ACHN (cell line): Measurements from ENCODE around the gene ELP4.
"Not testable (repeated sequence)": the region's sequence is repeated elsewhere in the genome, so short reads cannot be mapped to it uniquely, and the experiment has no call there.

Source experiments
- DNase-seq: peaks from one replicate; pipeline ENCODE4 v3.0.0-alpha.2; 2015
- in situ Hi-C: cut with HindIII; loops from 2 replicates; pipeline ENCODE4 v1.10.0; 2017; ENCODE audit warnings: low sequenced_read_pairs, low pct_ligation_motif_present, low pct_unique_long_range_greater_than_20kb

ELP4 gene

DNA sequence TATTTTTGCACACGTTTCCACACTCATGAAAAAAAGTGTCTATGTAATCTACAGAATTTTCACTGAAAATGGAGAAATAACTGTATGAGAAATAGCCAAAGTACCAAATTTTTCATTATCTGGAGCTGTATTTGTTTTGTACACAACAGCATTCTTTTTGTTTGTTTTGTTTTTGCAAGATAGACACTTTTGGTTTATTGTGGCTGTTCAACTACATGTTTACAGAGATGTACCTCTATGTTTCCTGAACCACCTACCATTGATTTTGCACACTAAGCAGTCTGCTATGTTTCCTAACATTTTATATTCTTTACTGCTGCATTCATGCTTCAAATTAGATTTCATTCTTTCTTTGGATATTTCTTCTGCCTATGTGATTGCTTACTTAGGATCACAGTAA lies 116.3 kb downstream of the ELP4 start:
- in situ Hi-C loops, result no loop called here
- no peak for DNase-seq

DNA sequence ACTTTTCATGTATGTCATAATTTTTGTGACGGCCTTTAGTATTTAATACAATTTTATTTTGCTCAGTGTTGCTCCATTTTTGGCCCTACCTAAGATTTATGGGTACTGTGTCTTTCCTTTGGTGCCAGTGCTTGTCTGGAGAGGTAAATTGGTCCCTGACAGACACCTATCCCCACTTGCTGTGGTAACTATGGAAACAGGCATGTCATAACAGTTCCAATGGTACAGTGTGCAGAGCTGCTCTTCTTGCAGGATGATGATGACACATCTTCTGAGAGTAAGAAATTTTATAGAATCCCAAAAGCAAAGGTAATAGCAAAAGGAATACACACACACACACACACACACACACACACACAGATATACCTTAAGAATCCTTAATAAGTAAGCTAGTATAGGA lies 118.5 kb downstream of the ELP4 start:
- no peak for DNase-seq
- in situ Hi-C loops, result no loop called here

DNA sequence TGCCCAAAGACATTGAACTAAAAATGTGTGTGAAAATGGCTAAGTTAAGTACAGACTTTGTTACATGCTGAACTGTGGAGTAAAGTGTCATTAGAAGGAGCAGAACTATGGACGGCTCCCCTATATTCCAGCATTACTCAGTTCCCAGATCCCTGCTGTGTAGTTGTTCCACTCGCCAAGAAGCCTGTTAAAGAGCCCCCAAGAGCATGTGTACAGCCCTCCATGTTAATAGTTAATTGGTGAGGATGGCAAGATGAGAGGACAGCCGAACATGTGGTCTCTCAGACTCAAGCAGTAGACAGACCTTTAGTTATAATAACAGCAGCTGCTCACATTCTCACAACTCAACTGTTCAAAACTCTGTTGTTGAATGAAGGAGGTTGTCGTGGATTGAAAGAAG lies 127.4 kb downstream of the ELP4 start:
- in situ Hi-C loops, result no loop called here
- no peak for DNase-seq

DNA sequence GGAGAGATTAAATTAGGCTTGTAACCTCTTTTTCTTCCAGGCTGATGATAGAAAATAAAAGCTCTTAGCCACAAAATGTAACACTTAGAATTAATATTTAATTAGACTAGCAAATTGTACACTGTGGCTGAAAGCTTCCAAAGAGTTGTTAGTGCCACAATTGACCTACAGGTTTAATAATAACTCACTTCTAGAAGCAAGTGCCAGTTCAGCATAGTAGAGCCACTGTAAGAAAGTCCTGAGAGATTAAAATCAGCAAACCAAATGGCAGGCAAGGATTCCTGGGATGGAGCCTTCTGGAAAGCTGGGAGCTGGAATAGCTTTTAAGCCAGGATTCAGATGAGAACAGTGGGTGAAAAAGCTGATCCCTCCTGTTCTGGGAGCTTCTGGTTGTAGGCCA lies 131.0 kb downstream of the ELP4 start:
- no peak for DNase-seq
- in situ Hi-C loops, result no loop called here

DNA sequence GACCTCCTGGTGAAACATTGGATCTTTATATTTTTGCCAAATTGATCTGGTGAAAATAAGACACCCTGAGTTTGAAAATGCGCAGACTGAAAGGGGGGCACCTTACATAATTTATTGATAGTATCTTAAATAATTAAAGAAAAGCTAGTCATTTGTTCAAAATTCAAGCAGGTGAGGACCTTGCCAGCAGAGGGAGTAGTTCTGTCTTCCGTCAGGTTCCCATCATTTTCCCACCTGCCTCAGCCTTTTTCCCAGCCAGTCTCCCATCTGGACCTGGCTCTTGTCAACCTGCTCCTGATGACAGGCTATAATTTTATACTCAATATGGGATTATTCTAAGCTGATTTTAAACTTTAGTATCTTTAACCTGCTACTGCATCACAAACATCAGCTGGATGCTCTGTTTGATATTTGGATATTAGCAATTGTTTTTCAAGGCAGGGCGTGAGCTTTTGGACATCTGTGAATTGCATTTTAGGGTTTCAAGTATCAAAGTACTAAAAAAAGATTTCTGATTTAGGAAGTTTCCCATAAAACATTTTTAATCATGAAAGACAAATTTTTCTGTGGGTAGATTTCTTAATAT lies 132.0 kb downstream of the ELP4 start:
- DNase-seq, result peak; percentile 61
- in situ Hi-C loops, result no loop called here

DNA sequence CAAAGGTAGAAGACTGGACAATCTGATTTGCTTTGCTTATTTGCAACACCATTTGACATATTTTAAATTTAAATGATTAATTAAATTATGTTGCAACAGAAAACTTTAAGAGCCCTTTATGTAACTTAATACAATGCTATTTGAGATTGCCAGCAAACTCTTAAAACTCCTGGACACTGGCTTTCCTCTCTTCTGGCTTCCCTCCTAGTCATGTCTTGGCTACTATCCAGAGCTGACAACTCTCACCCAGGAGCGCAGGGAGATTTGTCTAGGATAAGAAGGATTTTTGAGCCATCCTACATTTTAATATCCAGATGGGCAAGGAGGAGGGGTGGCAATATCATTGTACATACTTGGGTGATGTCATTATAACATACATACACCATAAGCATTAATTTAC lies 134.3 kb downstream of the ELP4 start:
- DNase-seq, result peak; percentile 54

DNA sequence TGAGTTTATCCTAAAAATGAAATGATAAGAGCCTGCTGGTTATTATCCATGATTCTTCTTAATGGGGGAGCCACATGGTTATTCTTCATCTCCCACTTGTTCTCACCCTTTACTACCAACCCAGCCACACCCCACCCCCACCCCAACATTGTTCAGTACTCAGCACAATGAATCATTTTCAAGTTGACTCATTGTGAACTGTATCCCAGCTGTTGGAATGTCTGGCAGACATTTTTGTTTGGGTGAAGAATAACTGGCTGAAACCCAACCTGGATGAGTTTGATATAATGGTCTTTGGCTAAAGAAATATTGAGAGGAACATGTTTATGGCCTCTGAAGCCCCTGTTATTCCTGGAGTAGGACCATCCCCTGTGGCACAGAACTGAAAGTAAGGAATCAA lies 136.2 kb downstream of the ELP4 start:
- peak; percentile 88 for DNase-seq
- in situ Hi-C loops, result no loop called here

More for the DNA sequence above, 134.3 kb downstream of the ELP4 start:
- in situ Hi-C loops, result no loop called here

DNA sequence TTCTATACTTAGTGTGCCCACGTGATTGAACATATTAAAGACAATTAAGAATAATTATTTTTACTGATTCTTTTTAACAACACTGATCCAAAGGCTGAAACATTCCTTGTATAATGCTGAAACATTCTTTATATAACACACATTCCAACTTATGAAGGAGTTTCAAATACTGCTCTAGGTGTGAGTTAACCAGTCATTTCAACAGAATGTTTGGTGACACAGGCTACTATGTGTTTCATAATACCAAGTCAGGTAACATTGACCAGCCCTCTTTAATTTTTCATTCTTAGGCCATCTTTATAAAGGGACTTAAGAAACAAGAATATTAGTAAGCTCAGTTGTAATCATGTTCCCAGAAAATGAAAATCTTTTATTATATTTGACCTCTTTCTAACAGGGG lies 136.6 kb downstream of the ELP4 start:
- in situ Hi-C loops, result no loop called here
- DNase-seq, result no peak

DNA sequence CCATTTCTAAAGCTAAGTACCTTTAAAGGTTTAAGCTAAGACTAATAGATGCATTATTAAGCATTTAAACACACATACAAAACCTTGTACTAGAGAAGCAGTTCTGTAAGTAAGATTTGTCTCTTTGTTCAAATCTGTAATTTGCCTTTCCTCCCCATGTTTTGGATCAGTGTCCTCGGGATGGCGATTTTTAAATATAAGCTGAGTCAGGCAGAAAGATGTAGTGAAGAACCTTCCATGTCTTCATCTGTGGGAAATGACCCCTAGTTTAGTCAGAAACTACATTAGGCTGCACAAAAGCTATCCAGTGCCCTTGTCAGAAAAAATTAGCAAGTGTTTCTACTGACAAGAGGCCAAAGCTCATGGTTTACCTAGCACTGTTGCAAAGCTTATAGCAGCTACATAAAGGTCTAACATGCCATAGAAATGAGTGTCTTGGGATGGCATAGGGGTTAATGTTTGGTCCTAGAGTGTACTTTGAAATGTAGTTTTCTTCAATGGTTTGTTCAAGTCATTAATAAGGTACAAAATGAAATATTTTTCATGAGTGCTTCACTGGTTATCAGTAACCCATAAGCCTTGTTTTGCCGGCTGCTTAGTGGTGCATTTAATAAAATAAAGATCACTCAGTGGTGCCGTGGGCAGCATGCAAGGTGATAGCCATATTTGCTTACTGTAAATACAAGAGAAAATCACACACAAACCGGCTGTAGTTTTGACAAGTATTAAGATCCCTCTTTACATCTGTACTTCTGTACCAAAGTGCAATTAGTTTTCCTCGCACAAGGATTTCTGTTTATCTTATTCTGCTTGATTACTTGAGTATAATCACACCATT lies 139.8 kb downstream of the ELP4 start:
- DNase-seq, result no peak
- in situ Hi-C loops, result no loop called here

DNA sequence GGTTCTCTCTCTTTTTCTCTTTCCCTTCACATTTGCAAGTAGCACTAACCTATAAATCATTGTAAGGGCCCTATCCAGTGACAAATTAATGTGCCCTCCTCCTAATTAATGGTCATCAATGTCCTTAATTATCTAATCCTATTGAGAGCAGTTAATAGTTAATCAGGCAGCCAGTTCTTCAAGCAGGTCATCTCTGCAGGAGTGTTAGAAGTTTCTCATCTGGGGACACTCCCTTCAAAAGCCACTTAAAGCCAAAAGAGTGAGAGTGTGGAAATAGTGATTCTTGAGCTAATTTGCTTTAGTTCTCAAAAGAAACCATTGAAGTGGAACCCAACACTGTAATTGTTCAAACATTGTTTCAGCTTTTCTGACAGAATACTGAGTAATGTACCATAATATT lies 141.6 kb downstream of the ELP4 start:
- DNase-seq, result no peak
- in situ Hi-C loops, result no loop called here

DNA sequence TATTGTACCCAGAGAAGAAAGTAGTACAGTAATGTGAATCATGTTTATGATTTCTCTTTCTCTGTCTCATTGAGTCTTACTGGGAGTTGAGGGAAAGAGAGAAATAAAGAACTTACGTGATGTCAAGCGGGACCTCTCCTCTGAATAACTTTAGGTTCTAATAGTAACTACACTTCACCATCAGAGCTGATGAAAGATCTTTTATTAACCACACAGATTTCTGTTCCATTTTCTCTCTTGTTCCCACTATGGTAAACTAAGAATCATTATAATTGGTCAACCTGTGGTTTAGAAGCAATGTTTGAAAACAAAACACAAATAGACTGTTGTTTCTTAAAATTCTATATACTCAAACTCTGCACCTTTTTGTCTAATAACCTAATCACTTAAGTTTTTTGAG lies 142.3 kb downstream of the ELP4 start:
- in situ Hi-C loops, result no loop called here
- DNase-seq, result no peak

DNA sequence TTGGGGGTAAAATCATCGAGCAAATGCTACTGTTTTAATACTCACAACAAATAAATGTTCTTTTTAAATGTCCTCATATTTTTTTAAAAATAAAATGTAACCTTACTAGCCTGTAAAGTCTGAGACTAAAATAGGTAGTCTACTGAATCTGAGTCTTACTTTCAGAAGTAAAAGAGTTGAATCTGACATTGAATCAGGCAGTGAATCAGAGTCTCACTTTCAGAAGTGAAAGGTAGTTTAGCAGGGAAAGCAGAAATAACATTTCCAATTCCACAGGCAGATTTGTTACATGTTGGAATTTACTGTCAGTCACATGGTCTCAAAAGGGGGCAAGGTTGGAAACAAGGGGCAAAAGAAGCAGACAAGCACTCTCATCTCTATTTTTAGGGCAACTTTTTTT lies 143.0 kb downstream of the ELP4 start:
- in situ Hi-C loops, result no loop called here
- DNase-seq, result no peak

DNA sequence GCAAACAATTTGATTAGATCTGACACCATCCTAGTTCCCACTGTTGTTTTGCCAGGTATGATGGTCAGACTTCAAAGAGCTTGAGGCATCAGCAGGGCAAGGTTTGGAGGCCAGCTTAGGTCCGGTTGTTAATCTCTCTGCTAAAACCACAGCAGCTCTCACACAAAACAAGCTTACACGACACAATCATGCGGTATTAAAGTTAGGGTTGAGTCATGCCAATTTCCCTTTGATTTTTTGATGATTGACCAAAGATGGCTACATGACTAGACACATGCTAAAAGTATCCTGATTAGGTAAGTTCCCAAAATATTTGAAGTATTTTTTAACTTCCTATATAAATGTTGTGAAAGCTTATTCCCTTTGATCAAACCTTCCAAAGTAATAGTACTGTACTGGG lies 145.9 kb downstream of the ELP4 start:
- DNase-seq, result peak; percentile 90
- in situ Hi-C loops, result no loop called here

DNA sequence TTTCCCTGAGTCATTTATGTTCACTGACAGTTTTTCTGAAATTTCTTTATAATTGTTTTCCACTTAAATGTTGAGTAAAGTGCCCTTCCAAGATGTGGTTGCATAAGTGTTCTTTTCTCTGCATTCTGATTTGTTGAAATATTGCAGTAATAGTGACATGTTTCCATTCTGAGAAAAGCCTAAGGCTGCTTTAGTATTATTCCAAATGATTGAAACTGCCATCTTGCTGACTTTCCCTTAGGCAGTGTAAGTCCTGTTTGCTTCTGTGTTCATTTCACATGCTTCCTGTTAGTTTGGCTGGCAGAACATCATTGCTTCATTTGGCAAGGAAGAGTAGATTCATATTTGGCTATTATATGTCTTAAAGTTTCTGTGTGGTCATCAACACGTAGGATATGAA lies 146.5 kb downstream of the ELP4 start:
- DNase-seq, result peak; percentile 43
- in situ Hi-C loops, result no loop called here

DNA sequence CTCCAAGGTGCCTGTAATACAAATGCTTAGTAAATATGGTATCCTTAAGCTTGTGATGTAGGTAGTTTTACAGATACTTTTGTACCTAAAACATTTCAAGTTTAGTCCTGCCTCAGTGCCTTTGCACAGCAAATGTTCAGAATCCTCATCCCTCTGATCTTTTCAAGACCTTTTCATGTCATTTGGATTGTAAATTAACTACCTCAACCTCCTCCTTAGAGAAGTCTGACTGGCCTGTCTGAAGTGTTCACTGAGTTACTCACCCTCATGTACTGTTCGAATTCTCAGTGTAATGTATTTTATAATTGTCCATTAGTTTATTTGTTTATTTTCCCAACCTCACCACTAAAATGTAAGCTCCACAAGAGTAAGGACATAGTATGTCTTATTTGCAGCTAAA lies 147.5 kb downstream of the ELP4 start:
- DNase-seq, result peak; percentile 50
- in situ Hi-C loops, result no loop called here

DNA sequence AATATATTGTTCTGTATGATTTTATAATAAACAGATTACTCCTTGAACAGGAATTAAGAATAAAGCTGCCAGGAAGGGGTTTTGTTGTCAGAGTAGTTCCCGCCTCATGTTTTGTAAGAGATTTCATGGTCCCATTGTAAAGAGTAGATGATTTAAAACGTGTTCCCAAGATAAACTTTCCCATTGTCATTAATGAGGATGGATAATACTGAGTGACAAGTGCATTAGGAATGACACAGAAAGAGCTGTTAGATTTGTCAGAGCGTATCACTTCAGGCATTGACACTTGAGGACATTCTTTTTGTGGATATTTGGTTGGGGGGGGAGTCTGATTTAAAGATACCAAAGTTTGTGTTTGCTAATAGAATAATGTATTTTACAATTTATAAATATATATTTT lies 154.6 kb downstream of the ELP4 start:
- in situ Hi-C loops, result no loop called here
- DNase-seq, result no peak

DNA sequence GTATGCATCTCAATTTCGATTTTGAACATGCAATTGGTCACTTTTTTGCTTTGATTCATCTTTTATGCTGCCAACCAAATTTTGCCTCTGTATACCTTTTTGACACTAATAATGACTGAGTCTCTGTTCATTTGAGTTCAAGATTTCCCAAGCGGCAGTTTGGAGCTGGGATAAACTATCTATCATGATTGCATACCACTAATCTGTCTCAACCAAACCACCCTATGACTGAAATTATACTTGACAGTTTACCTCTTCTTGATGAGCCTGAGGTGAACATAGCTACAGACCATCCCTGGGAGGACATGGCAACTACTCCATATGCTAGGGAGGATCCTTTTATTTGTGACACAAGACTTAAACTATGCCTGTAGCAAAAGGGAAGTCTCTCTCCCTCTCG lies 155.4 kb downstream of the ELP4 start:
- DNase-seq, result no peak
- in situ Hi-C loops, result no loop called here

DNA sequence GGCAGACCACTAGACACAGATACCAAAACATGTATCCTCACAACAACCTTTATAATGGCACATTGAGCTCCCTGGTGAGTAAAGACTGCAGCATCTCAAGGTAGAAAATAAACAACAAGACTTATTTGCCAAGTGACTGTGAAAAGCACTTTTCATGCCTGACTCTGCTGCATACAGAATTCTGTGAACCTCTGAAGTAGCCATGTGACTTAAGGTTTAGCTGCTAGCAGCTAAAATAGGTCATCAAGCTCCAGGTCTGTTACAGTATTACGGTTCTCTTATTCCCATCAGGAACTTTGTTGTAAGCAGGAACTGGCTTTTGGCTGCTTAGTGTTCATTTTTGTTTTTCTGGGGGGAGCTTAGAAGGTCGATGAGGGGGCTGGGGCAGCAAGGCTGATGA lies 162.1 kb downstream of the ELP4 start:
- no peak for DNase-seq
- in situ Hi-C loops, result no loop called here

DNA sequence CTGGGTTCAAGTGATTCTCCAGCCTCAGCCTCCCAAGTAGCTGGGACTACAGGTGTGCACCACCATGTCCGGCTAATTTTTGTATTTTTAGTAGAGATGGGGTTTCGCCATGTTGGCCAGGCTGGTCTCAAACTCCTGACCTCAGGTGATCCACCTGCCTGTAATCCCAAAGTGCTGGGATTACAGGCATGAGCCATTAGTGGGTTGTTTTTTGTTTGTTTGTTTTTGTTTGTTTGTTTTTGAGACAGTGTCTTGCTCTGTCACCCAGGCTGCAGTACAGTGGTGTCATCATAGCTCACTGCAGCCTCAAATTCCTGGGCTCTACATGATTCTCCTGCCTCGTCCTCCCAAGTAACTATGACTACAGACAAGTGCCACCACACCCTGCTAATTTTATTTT lies 163.5 kb downstream of the ELP4 start:
- in situ Hi-C loops, DNase-seq: not testable (repeated sequence)

DNA sequence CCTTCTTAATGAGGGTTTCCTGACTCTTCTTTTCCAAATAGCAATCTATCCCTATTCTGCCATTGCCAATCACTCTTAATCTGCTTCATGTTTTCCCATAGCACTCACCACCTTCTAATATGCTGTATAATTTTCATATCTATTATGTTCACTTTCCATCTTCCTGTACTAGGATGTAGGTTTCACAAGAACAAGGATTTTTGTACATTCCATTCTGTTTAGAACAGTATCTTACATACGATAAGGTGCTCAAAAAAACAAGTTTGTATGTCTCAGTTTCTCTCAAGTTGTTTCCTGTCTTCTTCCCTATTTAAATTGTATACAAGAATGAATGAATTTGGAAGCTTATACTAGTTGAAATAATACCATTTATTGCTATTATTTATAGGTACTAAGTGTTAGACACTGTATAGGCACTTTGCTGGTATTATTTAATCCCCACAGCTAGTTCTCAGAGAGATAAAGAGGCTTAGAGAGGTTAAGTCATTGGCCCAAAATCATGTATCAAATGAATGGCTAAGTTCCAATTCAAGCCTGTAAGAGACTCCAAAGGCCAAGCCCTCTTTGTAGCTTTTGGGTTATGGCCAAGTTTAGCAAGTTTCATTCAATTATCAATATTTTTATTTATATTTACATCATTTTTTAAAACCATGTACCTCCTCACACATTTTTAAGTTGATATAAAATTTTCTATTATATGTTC lies 166.9 kb downstream of the ELP4 start:
- in situ Hi-C loops, result no loop called here
- no peak for DNase-seq
